Neuronal stem cell (in vitro differentiated cells): ENCODE measurements around the gene ITPR2.

Experiments
- DNase-seq: peaks from one replicate; pipeline ENCODE4 v3.0.0-alpha.2; 2013; ENCODE audit warnings: low spot score
- H2AFZ ChIP-seq: one replicate; pipeline ENCODE4 v1.6.1; 2013; ENCODE audit warnings: mild to moderate bottlenecking, low read length, inconsistent platforms
- H2AK5ac ChIP-seq: 2 replicates; pipeline ENCODE4 v1.6.1; 2013; ENCODE audit warnings: low read depth, mild to moderate bottlenecking, inconsistent platforms, low read length, moderate library complexity, mixed read lengths
- H2BK120ac ChIP-seq: 2 replicates; pipeline ENCODE4 v1.6.1; 2013; ENCODE audit warnings: low read depth, mild to moderate bottlenecking, inconsistent platforms, low read length, moderate library complexity, mixed read lengths
- H2BK12ac ChIP-seq: one replicate; pipeline ENCODE4 v1.6.1; 2013; ENCODE audit warnings: low read length, inconsistent platforms
- H2BK15ac ChIP-seq: 2 replicates; pipeline ENCODE4 v1.6.1; 2013; ENCODE audit warnings: mild to moderate bottlenecking, low read length, inconsistent platforms, mixed read lengths
- H2BK5ac ChIP-seq: one replicate; pipeline ENCODE4 v1.6.1; 2013; ENCODE audit warnings: inconsistent platforms, mild to moderate bottlenecking, low read length, moderate library complexity
- H3K14ac ChIP-seq: one replicate; pipeline ENCODE4 v1.6.1; 2013; ENCODE audit warnings: low read length, inconsistent platforms
- H3K18ac ChIP-seq: 2 replicates; pipeline ENCODE4 v1.6.1; 2013; ENCODE audit warnings: low read length, inconsistent platforms
- H3K23ac ChIP-seq: 2 replicates; pipeline ENCODE4 v1.6.1; 2013; ENCODE audit warnings: low read depth, mild to moderate bottlenecking, mixed read lengths, low read length, inconsistent platforms; ENCODE audit not compliant: poor library complexity
- H3K27ac ChIP-seq: replicated peaks from 3 replicates; pipeline ENCODE4 v1.5.1; 2013; ENCODE audit warnings: low read length, inconsistent platforms
- H3K27me3 ChIP-seq, 3 experiments: 2 replicates each; pipeline ENCODE4 v1.6.1; 2013; ENCODE audit warnings: low read length in 3 of 3, mild to moderate bottlenecking in 2 of 3, inconsistent platforms in 1 of 3, low read depth in 1 of 3, mixed read lengths in 1 of 3, moderate library complexity in 1 of 3; ENCODE audit not compliant: control insufficient read depth in 3 of 3, insufficient read depth in 3 of 3
- H3K36me3 ChIP-seq, 2 donors: replicated peaks in 1 of 2; 2 replicates each; pipeline ENCODE4 v1.6.1; 2013; ENCODE audit warnings: low read length in 2 of 2; ENCODE audit not compliant: control insufficient read depth in 2 of 2, insufficient read depth in 2 of 2
- H3K4ac ChIP-seq: 2 replicates; pipeline ENCODE4 v1.6.1; 2013; ENCODE audit warnings: inconsistent platforms, mild to moderate bottlenecking, low read length, moderate library complexity
- H3K4me1 ChIP-seq, 2 donors: 1 replicate in 1 of 2; 2 replicates in 1 of 2; pipeline ENCODE4 v1.6.1; 2013; ENCODE audit warnings: low read length in 2 of 2, low read depth in 1 of 2; ENCODE audit not compliant: control insufficient read depth in 2 of 2, insufficient read depth in 1 of 2
- H3K4me2 ChIP-seq: one replicate; pipeline ENCODE4 v1.6.1; 2013; ENCODE audit warnings: mild to moderate bottlenecking, low read length, inconsistent platforms; ENCODE audit not compliant: insufficient read depth, poor library complexity, severe bottlenecking
- H3K4me3 ChIP-seq, 2 donors: 2 replicates each; pipeline ENCODE4 v1.5.1; 2013; ENCODE audit warnings: low read length in 2 of 2, mild to moderate bottlenecking in 2 of 2, inconsistent platforms in 1 of 2, moderate library complexity in 1 of 2
- H3K79me1 ChIP-seq: one replicate; pipeline ENCODE4 v1.6.1; 2013; ENCODE audit warnings: low read depth, mild to moderate bottlenecking, inconsistent platforms, low read length, moderate library complexity
- H3K9ac ChIP-seq: one replicate; pipeline ENCODE4 v1.6.1; 2013; ENCODE audit warnings: mild to moderate bottlenecking, low read depth, low read length, inconsistent platforms; ENCODE audit not compliant: poor library complexity
- H3K9me3 ChIP-seq, 2 donors: replicated peaks in 1 of 2; 2 replicates each; pipeline versions ENCODE3 to v1.6.1; 2013; ENCODE audit warnings: low read length in 2 of 2, mild to moderate bottlenecking in 2 of 2, inconsistent platforms in 1 of 2, low read depth in 1 of 2, mixed read lengths in 1 of 2, moderate library complexity in 1 of 2; ENCODE audit not compliant: control insufficient read depth in 2 of 2, insufficient read depth in 1 of 2
- H4K8ac ChIP-seq: one replicate; pipeline ENCODE4 v1.6.1; 2013; ENCODE audit warnings: low read depth, mild to moderate bottlenecking, inconsistent platforms, low read length, moderate library complexity
- H4K91ac ChIP-seq: one replicate; pipeline ENCODE4 v1.6.1; 2013; ENCODE audit warnings: low read length, low read depth, mild to moderate bottlenecking, inconsistent platforms; ENCODE audit not compliant: poor library complexity
- WGBS, 2 donors: extraction: QIAGEN DNeasy Blood & Tissue Kit; methylation state at CpG; one replicate each; pipeline ENCODE4 v1.1.7; 2013; ENCODE audit warnings: missing lambda C conversion rate in 2 of 2, mixed read lengths in 1 of 2; ENCODE audit not compliant: insufficient read length in 2 of 2, insufficient replicate concordance in 1 of 2; ENCODE audit errors: extremely low coverage in 2 of 2; 5-methylcytosine and 5-hydroxymethylcytosine counted together

ITPR2 gene

GRCh38 chr12:26373606-26374495 lies 459.1 kb downstream of the ITPR2 start:
- Histone ChIP-seq H3K4me2 (no peak overlapping the region), H2AK5ac (no peak overlapping the region), H4K8ac (no peak overlapping the region), H4K91ac (no peak overlapping the region), H3K79me1 (no peaks in the 10 kb centered on the region), H2BK15ac (no peak overlapping the region), H2BK5ac (no peak overlapping the region), H3K27ac (no peak overlapping the region), H3K14ac (no peak overlapping the region), H3K23ac (no peak overlapping the region), H3K4me3 (no peak overlapping the region), H3K9me3 (no peaks in the 10 kb centered on the region), H3K9ac (no peak overlapping the region), H2BK12ac (no peak overlapping the region), H3K18ac (no peak overlapping the region), H3K4me1 (peaks cover 2 to 5% of the 10 kb centered on the region in 2 donors), H3K36me3 (no peaks in the 10 kb centered on the region), H3K27me3 (no peaks in the 10 kb centered on the region), H2BK120ac (no peak overlapping the region), H2AFZ (no peak overlapping the region), H3K4ac (no peak overlapping the region)
- no CpG with 5 or more reads among the region's 7 CpGs for WGBS, 2 donors
- DNase-seq, result no peak

- H2BK15ac ChIP-seq, result no peak overlapping the region
- no peak overlapping the region for H3K9ac ChIP-seq
- H3K4me1 ChIP-seq, result peaks cover 2% of the 10 kb centered on the region in 2 donors
- H2AFZ ChIP-seq, result no peak overlapping the region
- no peak overlapping the region for H2BK5ac ChIP-seq
- no peak overlapping the region for H4K91ac ChIP-seq
- no CpG with 5 or more reads among the region's 6 CpGs for WGBS, 2 donors
- no peaks in the 10 kb centered on the region for H3K9me3 ChIP-seq
- H3K27ac ChIP-seq, result no peak overlapping the region
- H3K4ac ChIP-seq, result no peak overlapping the region
- no peak overlapping the region for H2AK5ac ChIP-seq
- no peaks in the 10 kb centered on the region for H3K79me1 ChIP-seq
- no peak overlapping the region for H3K14ac ChIP-seq
- H3K4me2 ChIP-seq, result no peak overlapping the region
- H2BK120ac ChIP-seq, result no peak overlapping the region
- no peak overlapping the region for H4K8ac ChIP-seq
- no peaks in the 10 kb centered on the region for H3K27me3 ChIP-seq
- no peak overlapping the region for H3K4me3 ChIP-seq
- no peak overlapping the region for H2BK12ac ChIP-seq
- H3K18ac ChIP-seq, result no peak overlapping the region
- H3K23ac ChIP-seq, result no peak overlapping the region
- DNase-seq, result no peak
- no peaks in the 10 kb centered on the region for H3K36me3 ChIP-seq
These were observed 460.1 kb downstream of the ITPR2 start for GRCh38 chr12:26372866-26373265.

GRCh38 chr12:26370098-26370497 lies 462.9 kb downstream of the ITPR2 start:
- no CpG with 5 or more reads among the region's 2 CpGs for WGBS, 2 donors
- Histone ChIP-seq H4K91ac (no peak overlapping the region), H2BK12ac (no peak overlapping the region), H3K4ac (no peak overlapping the region), H3K27me3 (no peaks in the 10 kb centered on the region), H2BK120ac (no peak overlapping the region), H2BK5ac (no peak overlapping the region), H3K4me1 (peaks cover 2% of the 10 kb centered on the region in 2 donors), H3K14ac (no peak overlapping the region), H3K36me3 (no peaks in the 10 kb centered on the region), H2AK5ac (no peak overlapping the region), H3K9me3 (no peaks in the 10 kb centered on the region), H3K9ac (no peak overlapping the region), H3K18ac (no peak overlapping the region), H4K8ac (no peak overlapping the region), H3K27ac (no peak overlapping the region), H3K4me3 (no peak overlapping the region), H2AFZ (peak overlapping the region; percentile 51), H2BK15ac (no peak overlapping the region), H3K4me2 (no peak overlapping the region), H3K79me1 (no peaks in the 10 kb centered on the region), H3K23ac (no peak overlapping the region)
- DNase-seq, result no peak

- Histone ChIP-seq H3K36me3 (no peaks in the 10 kb centered on the region), H3K27me3 (no peaks in the 10 kb centered on the region), H2BK15ac (no peak overlapping the region), H3K14ac (no peak overlapping the region), H3K4me3 (no peak overlapping the region), H2BK120ac (no peak overlapping the region), H2BK12ac (no peak overlapping the region), H3K9ac (no peak overlapping the region), H3K23ac (no peak overlapping the region), H3K18ac (no peak overlapping the region), H2AK5ac (no peak overlapping the region), H3K9me3 (no peaks in the 10 kb centered on the region), H3K79me1 (no peaks in the 10 kb centered on the region), H2AFZ (peak overlapping the region; percentile 51), H2BK5ac (no peak overlapping the region), H3K4me1 (peaks cover 2% of the 10 kb centered on the region in 2 donors), H3K27ac (no peak overlapping the region), H4K91ac (no peak overlapping the region), H3K4me2 (no peak overlapping the region), H4K8ac (no peak overlapping the region), H3K4ac (no peak overlapping the region)
- peak; percentile 6 for DNase-seq
- WGBS, 2 donors, result no CpG with 5 or more reads among the region's 4 CpGs
These were observed 463.4 kb downstream of the ITPR2 start for GRCh38 chr12:26369588-26369987.
